Activated CD4-positive, CD25-positive, alpha-beta regulatory T cell treated with anti-CD3 and anti-CD28 coated beads, Interleukin-2, amount 50 U/mL, for 16 hours (primary cell): ENCODE measurements around the gene CZIB.
"Not testable (repeated sequence)": the region's sequence is repeated elsewhere in the genome, so short reads cannot be mapped to it uniquely, and the experiment has no call there.

Experiments used
- DNase-seq: peaks from one replicate; pipeline ENCODE4 v3.0.0-alpha.2; 2020; ENCODE audit warnings: low read depth, low spot score

The CZIB gene

GRCh38 chr1:53189061-53189460 is 31.4 kb downstream of the CZIB start:
- no peak for DNase-seq

DNA sequence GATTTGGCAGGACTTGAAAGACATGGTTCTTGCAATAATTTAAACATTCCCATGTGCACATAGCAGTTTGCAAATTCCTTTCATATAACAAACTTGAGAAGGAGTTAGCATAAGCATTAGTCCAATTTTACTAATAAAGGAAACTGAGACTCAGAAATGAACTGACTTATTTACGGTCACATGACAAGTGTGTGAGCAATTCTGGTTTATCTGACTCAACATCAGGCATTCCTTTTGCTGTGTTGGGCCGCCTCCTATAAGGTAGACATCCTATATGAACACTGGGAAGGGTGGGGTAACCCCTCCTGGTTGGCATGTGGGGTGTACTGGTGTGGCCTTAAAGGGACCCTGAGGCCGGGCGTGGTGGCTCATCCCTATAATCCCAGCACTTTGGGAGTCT is 32.3 kb downstream of the CZIB start:
- no peak for DNase-seq

GRCh38 chr1:53187401-53187800 is 33.0 kb downstream of the CZIB start:
- no peak for DNase-seq

- DNase-seq, result no peak
These were observed 33.9 kb downstream of the CZIB start for GRCh38 chr1:53186533-53186932.

- DNase-seq, result not testable (repeated sequence)
These were observed 34.5 kb downstream of the CZIB start for GRCh38 chr1:53185955-53186297.

DNA sequence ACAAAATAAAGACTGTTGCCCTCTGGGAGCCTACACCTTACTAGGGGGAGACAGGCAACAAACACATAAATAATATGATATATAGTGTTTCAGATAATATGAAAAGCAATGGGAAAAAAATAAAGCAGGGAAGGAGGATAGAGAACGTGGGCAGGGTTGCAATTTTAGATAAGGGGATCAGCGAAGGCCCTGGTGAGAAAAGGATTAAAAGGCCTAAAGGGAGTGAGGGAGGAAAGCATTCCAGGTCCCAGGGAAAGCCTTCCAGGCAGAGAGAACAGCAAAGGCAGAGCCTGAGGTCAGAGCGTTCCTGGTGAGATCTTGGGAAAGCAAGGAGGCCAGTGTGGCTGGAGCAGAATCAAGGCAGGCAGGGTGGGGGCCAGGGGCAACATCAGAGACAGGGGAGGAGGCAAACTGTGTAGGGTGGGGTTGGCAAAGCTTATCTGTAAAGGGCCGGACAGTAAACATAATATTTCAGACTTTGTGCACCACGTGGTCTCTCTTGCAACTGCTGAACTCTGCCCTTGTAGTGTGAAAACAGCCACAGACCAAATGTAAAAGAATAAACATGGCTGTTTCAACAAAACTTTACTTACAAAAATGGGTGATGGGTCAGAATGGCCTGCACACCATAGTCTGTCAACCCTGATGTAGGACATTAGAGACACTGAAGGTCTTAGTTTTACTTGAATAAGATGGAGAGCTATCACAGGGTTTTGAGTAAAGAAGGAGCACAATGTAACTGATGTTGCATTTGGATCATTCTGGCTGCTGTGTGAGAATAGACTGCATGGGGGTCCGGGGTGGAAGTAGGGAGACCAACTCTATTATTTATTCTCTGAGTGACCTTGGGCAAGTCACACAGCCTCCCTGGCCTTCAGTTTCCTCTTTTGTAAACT is 37.1 kb downstream of the CZIB start:
- DNase-seq, result no peak

GRCh38 chr1:53182716-53183094 is 37.7 kb downstream of the CZIB start:
- no peak for DNase-seq

- DNase-seq, result peak; percentile 61
These were observed 38.3 kb downstream of the CZIB start for GRCh38 chr1:53182111-53182593.

- DNase-seq, result no peak
These were observed 39.5 kb downstream of the CZIB start for GRCh38 chr1:53180951-53181350.

DNA sequence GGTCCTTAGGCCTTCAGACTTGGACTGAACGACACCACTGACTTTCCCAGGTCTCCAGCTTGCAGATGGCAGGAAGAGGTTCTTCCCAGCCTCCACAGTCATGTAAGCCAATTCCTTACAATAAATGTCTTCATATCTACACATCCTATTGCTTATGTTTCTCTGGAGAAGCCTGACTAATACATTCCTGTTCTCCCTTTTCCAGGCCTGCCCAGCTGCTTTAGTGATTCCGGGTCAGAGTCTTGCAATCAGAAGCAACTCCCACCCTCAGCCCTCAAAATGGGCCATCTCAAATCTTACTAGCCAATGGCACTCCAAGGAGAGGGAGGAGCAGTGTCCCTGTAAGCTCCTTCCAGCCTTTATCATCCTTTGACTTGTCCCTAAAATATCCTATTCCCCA is 40.2 kb downstream of the CZIB start:
- no peak for DNase-seq

DNA sequence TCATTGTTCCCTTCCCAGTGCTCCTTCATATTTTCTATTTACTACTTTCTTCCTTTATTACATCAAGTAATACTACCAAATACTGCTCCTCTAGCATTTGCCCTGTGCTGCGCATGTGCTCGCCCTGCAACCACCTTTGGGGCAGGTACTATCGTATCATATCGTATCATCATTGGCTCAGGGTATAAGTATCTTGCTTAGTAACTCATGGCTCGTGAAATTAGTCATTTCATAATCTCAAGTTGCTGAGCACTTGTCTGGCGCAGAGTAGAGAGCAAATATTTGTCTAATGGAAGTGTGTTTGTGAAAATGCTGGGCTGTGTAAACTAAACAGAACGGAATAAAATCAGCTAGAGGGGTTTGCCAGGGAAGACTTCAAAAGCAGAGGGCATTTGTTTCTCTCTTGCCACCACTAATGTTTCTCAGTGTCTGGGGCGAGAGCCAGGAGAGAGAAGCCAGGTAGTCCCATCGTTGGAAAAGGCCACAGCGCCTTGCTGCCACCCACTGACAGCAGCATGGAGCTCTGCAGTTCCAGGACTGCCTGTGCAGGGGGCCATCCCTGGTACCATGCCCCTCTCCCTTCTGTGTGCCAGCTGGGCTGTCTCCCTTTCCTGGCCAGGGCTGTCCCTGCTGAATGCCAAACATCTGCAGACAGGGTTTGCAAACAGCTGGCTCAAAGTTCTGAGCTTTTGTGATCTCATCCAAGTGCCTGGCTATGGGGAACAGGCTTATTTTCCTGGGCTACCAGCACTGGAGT is 43.8 kb downstream of the CZIB start:
- no peak for DNase-seq

GRCh38 chr1:53174971-53175913 is 45.2 kb downstream of the CZIB start:
- no peak for DNase-seq

DNA sequence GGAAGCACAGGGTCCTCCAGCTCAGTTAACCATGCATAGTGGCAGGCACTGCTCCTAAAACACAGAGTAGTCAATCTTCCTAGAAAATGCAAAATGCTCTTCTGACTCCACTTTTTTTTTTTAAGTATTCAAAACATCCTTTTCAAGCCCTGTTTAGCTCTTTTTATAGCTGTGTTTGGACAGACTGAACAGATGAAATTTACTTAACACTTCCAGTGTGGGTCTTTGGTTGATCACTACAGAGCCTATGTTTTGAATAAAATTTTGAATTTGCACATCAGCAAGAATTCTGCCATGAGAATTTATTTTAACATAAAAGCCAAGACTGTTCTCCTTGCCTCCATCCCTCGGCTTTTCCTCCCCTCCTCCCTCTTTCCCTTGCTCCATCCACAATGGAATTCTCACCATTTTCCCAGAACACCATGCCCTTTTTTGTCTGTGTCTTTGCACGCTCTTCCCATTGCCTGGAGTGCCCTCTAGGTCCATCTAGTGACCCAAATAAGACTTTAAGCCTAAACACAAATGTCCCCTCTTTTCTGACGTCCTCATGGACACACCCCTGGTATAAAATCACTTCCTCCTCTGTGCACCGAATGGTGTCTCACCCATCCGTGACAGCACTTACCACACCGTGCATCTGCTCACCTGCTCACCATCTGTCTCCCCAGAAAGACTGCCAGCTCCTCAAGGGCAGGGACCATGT is 47.9 kb downstream of the CZIB start:
- no peak for DNase-seq

- DNase-seq, result no peak
These were observed 53.5 kb downstream of the CZIB start for GRCh38 chr1:53166912-53167311.

DNA sequence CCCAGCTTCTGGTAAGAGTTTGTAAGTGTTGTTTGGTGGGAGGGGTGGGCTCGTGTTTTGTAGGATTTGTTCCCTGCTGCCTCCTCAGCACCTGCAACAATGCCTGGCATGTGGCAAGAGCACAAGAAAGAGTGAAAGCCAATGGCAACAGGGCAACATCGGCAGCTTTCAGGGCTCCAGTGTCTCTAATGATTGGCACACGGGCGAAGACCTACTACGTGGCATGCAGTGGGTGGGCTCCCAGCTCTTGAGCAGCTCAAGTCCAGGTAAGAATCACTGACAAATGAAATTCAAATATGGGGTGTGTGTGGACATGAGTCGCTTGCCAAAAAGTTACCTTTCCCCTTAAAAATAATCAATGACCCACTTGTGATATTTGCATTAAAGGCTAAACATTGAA is 54.1 kb downstream of the CZIB start:
- no peak for DNase-seq

- DNase-seq, result no peak
These were observed 54.9 kb downstream of the CZIB start for GRCh38 chr1:53165408-53165961.
